Caco-2 (cell line): ENCODE data around the gene SLAMF6. TPM values are rescaled to one million over a fixed set of nuclear protein-coding genes. Genes with fewer than 3 reads are reported as not detected.

Source experiments
- BruUV-seq: library from RNA; stranded (reverse); fragments of 400-500 nt; replicated peaks from 2 replicates; lab custom pipeline; 2021; lab: Mats Ljungman, UMichigan
- CTCF ChIA-PET: fragments of 300-600 bp; sonication (Branson Sonifier 250); formaldehyde crosslinking; loops from one replicate; lab custom pipeline; 2022; ENCODE audit warnings: antibody characterized with exemption; lab: Charles Lee
- POLR2A ChIA-PET: fragments of 300-600 bp; sonication (Branson Sonifier 250); formaldehyde crosslinking; loops from one replicate; lab custom pipeline; 2022; ENCODE audit warnings: antibody characterized with exemption; lab: Charles Lee
- DNase-seq, 2 experiments: peaks; one replicate each; pipeline versions ENCODE4 v3.0.0 to v3.0.0-alpha.2; 2020 to 2022
- H3K27me3 ChIP-seq: replicated peaks from 2 replicates; pipeline ENCODE4 v1.6.0; 2011; ENCODE audit warnings: low read length; ENCODE audit not compliant: control insufficient read depth, insufficient read depth
- H3K36me3 ChIP-seq: 2 replicates; pipeline ENCODE4 v1.5.1; 2011; ENCODE audit warnings: low read length; ENCODE audit not compliant: control insufficient read depth, insufficient read depth
- H3K4me1 ChIP-seq: fragments of 250-450 bp; sonication (Bioruptor Pico); 2 replicates; pipeline ENCODE4 v1.5.1; 2020; ENCODE audit warnings: mild to moderate bottlenecking
- H3K4me3 ChIP-seq: 2 replicates; pipeline ENCODE4 v1.5.1; 2011; ENCODE audit warnings: low read depth, mild to moderate bottlenecking, control low read depth, low read length
- H3K9me3 ChIP-seq: fragments of 250-450 bp; sonication (Bioruptor Pico); 2 replicates; pipeline ENCODE4 v1.5.1; 2020; ENCODE audit warnings: mild to moderate bottlenecking, moderate library complexity
- H3K27ac Mint-ChIP-seq: one replicate; pipeline ENCODE4 v1.8.0; 2022; ENCODE audit warnings: mixed read lengths; ENCODE audit not compliant: unreplicated experiment
- H3K27me3 Mint-ChIP-seq: one replicate; pipeline ENCODE4 v1.8.0; 2022; ENCODE audit warnings: mixed read lengths; ENCODE audit not compliant: insufficient read depth, unreplicated experiment
- H3K36me3 Mint-ChIP-seq: one replicate; pipeline ENCODE4 v1.8.0; 2022; ENCODE audit warnings: mild to moderate bottlenecking, mixed read lengths; ENCODE audit not compliant: insufficient read depth, unreplicated experiment
- H3K4me1 Mint-ChIP-seq: one replicate; pipeline ENCODE4 v1.8.0; 2022; ENCODE audit warnings: low read depth, mixed read lengths; ENCODE audit not compliant: unreplicated experiment
- H3K4me3 Mint-ChIP-seq: one replicate; pipeline ENCODE4 v1.8.0; 2022; ENCODE audit warnings: mild to moderate bottlenecking, moderate library complexity, mixed read lengths; ENCODE audit not compliant: unreplicated experiment
- H3K9me3 Mint-ChIP-seq: one replicate; pipeline ENCODE4 v1.8.0; 2022; ENCODE audit warnings: mixed read lengths; ENCODE audit not compliant: unreplicated experiment
- CTCF ChIP-seq, 2 experiments: fragments of 200-600 bp in 1 of 2; IDR thresholded peaks; 1 replicate in 1 of 2; 2 replicates in 1 of 2; pipeline versions ENCODE4 v1.5.1 to v1.8.0; 2011 to 2022; ENCODE audit warnings: antibody characterized with exemption in 1 of 2, control low read depth in 1 of 2, inconsistent platforms in 1 of 2, low read depth in 1 of 2, low read length in 1 of 2, mild to moderate bottlenecking in 1 of 2, moderate library complexity in 1 of 2; ENCODE audit not compliant: insufficient read depth in 1 of 2, severe bottlenecking in 1 of 2, unreplicated experiment in 1 of 2
- intact Hi-C: fragments of 100-400 bp; cut with micrococcal nuclease; formaldehyde crosslinking; loops from one replicate; pipeline ENCODE4 v1.10.0; 2022; ENCODE audit not compliant: unreplicated experiment
- total RNA-seq: library from RNA; stranded (reverse); gene quantifications from 2 replicates; pipeline ENCODE4 v1.2.3, GENCODE V29; 2022

Gene SLAMF6
- total RNA-seq, 1 experiment from 2014 or later, result not detected

DNA sequence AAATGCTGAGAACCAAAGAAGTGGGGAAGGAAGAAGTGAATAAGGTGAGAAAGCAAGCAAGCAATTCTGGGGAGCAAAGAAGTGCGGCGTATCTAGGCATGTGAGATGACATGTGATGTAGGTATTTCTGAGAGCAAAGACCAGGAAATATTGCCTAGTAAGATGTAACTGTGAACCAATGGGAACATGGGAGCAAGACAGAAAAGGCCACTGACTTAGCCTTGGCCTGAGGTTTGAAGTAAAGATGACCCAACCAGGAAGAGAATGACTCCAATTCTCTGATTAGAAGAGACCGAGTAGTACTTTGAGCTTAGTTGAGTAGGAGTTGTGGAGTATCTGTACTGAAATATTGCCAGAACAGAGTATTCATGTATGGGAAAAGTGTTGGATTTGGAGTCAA lies 31.1 kb downstream of the SLAMF6 start:
- CTCF ChIA-PET, result no interaction called here
- Histone ChIP-seq H3K36me3 (no peaks in the 10 kb centered on the region), H3K27me3 (no peaks in the 10 kb centered on the region), H3K4me1 (no peaks in the 10 kb centered on the region), H3K4me3 (no peak overlapping the region), H3K9me3 (no peaks in the 10 kb centered on the region)
- H3K27me3 Mint-ChIP-seq, result no peaks in the 10 kb centered on the region
- no peaks in the 10 kb centered on the region for H3K36me3 Mint-ChIP-seq
- intact Hi-C loops, result loop anchor here (5.0 kb wide), 1 partner anchor 65 kb away; no protein-coding TSS in a partner anchor
- no peaks in the 10 kb centered on the region for H3K9me3 Mint-ChIP-seq
- no peak for DNase-seq
- no peak for TF ChIP-seq CTCF (IDR thresholded peaks at IDR 0.05; ENCODE audit: insufficient read depth in 1 of 2, low read depth in 1 of 2, low read length in 1 of 2, severe bottlenecking in 1 of 2, unreplicated experiment in 1 of 2)
- no TSS peak for BruUV-seq
- POLR2A ChIA-PET, result no interaction called here
- H3K4me3 Mint-ChIP-seq, result no peak overlapping the region
- no peak overlapping the region for H3K27ac Mint-ChIP-seq
- no peaks in the 10 kb centered on the region for H3K4me1 Mint-ChIP-seq

- H3K4me1 Mint-ChIP-seq, result no peaks in the 10 kb centered on the region
- intact Hi-C loops, result loop anchor here (5.0 kb wide), 1 partner anchor 64 kb away; no protein-coding TSS in a partner anchor
- H3K4me3 Mint-ChIP-seq, result no peak overlapping the region
- H3K27me3 Mint-ChIP-seq, result no peaks in the 10 kb centered on the region
- BruUV-seq, result no TSS peak
- ChIA-PET CTCF (no interaction called here), POLR2A (no interaction called here)
- Histone ChIP-seq H3K4me3 (no peak overlapping the region), H3K36me3 (no peaks in the 10 kb centered on the region), H3K27me3 (no peaks in the 10 kb centered on the region), H3K9me3 (no peaks in the 10 kb centered on the region), H3K4me1 (no peaks in the 10 kb centered on the region)
- H3K36me3 Mint-ChIP-seq, result no peaks in the 10 kb centered on the region
- H3K27ac Mint-ChIP-seq, result no peak overlapping the region
- no peak for DNase-seq
- H3K9me3 Mint-ChIP-seq, result no peaks in the 10 kb centered on the region
- TF ChIP-seq CTCF (IDR thresholded peaks at IDR 0.05; ENCODE audit: insufficient read depth in 1 of 2, low read depth in 1 of 2, low read length in 1 of 2, severe bottlenecking in 1 of 2, unreplicated experiment in 1 of 2), result no peak
These were observed 32.0 kb downstream of the SLAMF6 start for GRCh38 chr1:160491017-160491416.

DNA sequence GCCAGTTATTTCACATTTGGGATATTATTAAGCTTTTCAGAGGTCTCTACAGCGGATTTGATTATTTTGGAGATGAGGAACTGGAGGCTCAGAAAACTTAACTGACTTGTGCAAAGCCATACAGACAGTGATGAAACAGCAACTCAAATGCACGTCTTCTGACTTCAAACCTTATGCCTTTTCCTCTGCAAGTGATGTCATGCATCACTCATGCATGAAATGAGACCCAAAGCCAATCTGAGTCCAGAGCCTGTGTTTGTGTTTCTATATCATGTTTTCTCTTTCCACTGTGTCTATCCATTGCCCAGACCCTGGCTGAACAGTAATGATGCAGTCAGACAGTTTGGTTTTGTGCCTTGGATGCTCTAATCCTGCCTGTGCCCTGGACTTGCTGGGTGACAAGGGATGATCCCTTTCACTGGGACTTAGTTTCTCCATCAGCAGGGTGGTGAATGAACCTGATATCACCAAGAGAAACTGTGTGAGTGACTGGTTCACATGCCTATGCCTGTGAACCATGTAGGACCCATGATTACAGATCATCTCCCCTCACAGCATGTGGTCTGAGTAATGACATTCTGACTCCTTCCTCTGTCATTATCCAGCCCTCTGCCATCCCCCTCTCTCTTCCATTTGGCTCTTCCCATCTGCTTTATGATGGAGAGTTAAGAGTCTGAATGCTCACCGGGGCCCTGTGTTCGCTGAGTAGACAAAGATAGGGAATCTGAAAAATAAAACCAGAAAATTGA lies 33.4 kb downstream of the SLAMF6 start:
- intact Hi-C loops, result loop anchor here (5.0 kb wide), 1 partner anchor 62 kb away; no protein-coding TSS in a partner anchor
- Mint-ChIP-seq H3K4me3 (no peak overlapping the region), H3K9me3 (no peaks in the 10 kb centered on the region), H3K4me1 (no peaks in the 10 kb centered on the region), H3K36me3 (no peaks in the 10 kb centered on the region), H3K27me3 (peaks cover 4% of the 10 kb centered on the region), H3K27ac (no peak overlapping the region)
- no TSS peak for BruUV-seq
- Histone ChIP-seq H3K27me3 (no peaks in the 10 kb centered on the region), H3K4me1 (no peaks in the 10 kb centered on the region), H3K36me3 (no peaks in the 10 kb centered on the region), H3K4me3 (no peak overlapping the region), H3K9me3 (no peaks in the 10 kb centered on the region)
- CTCF ChIA-PET, result no interaction called here
- DNase-seq, result no peak
- TF ChIP-seq CTCF (IDR thresholded peaks at IDR 0.05; ENCODE audit: insufficient read depth in 1 of 2, low read depth in 1 of 2, low read length in 1 of 2, severe bottlenecking in 1 of 2, unreplicated experiment in 1 of 2), result no peak
- POLR2A ChIA-PET, result no interaction called here
